Neural progenitor cell (in vitro differentiated cells): ENCODE results near the gene FANCC.

ENCODE experiments used
- EZH2 ChIP-seq: fragments of 200-600 bp; sonication (generic); IDR thresholded peaks from 2 replicates; pipeline ENCODE4 v1.6.1; 2017; ENCODE audit warnings: antibody characterized with exemption, mild to moderate bottlenecking, moderate library complexity
- TF ChIP-seq, protein P1 (sequence below): fragments of 200-600 bp; sonication (generic); IDR thresholded peaks from 2 replicates; pipeline ENCODE4 v1.5.1; 2017; ENCODE audit warnings: antibody characterized with exemption, mild to moderate bottlenecking

DNA sequence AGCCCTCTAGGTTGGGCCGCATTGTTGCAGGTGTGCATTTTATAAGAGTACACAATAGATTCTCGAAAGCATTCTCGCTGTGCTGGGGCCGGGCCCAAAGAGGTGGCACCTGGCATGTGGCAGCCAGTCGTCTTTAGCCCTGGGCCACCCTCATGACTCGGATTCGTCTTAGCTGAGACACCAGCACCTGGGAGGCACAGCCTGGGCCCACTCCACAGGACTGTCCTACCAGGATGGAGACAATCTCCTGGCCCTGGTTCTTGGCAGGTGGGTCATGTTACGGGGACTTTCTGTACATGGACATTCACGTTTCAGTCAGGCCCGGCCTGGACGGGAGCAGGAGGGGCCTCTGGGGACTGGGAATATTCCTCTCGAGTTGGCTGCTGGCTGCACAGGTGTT is 212.5 kb downstream of the FANCC start:
- TF ChIP-seq, protein P1, sequence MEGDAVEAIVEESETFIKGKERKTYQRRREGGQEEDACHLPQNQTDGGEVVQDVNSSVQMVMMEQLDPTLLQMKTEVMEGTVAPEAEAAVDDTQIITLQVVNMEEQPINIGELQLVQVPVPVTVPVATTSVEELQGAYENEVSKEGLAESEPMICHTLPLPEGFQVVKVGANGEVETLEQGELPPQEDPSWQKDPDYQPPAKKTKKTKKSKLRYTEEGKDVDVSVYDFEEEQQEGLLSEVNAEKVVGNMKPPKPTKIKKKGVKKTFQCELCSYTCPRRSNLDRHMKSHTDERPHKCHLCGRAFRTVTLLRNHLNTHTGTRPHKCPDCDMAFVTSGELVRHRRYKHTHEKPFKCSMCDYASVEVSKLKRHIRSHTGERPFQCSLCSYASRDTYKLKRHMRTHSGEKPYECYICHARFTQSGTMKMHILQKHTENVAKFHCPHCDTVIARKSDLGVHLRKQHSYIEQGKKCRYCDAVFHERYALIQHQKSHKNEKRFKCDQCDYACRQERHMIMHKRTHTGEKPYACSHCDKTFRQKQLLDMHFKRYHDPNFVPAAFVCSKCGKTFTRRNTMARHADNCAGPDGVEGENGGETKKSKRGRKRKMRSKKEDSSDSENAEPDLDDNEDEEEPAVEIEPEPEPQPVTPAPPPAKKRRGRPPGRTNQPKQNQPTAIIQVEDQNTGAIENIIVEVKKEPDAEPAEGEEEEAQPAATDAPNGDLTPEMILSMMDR = no peak
- TF ChIP-seq EZH2 = no peak
